GM12891 (cell line): ENCODE measurements around the gene TIAM2.

Experiments used
- POLR2A ChIP-seq: IDR thresholded peaks from 2 replicates; pipeline ENCODE4 v1.6.1; 2011; ENCODE audit warnings: low read depth, low read length, control low read depth
- POLR2AphosphoS5 ChIP-seq: IDR thresholded peaks from 2 replicates; pipeline ENCODE4 v1.6.1; 2011; ENCODE audit warnings: low read depth, low read length, control low read depth
- POU2F2 ChIP-seq: IDR thresholded peaks from 2 replicates; pipeline ENCODE4 v1.6.1; 2011; ENCODE audit warnings: low read depth, mild to moderate bottlenecking, control low read depth, low read length, moderate library complexity
- SPI1 ChIP-seq: IDR thresholded peaks from 2 replicates; pipeline ENCODE4 v1.6.1; 2011; ENCODE audit warnings: low read depth, low read length, control low read depth
- TAF1 ChIP-seq: IDR thresholded peaks from 2 replicates; pipeline ENCODE4 v1.6.1; 2011; ENCODE audit warnings: low read depth, low read length, control low read depth

DNA sequence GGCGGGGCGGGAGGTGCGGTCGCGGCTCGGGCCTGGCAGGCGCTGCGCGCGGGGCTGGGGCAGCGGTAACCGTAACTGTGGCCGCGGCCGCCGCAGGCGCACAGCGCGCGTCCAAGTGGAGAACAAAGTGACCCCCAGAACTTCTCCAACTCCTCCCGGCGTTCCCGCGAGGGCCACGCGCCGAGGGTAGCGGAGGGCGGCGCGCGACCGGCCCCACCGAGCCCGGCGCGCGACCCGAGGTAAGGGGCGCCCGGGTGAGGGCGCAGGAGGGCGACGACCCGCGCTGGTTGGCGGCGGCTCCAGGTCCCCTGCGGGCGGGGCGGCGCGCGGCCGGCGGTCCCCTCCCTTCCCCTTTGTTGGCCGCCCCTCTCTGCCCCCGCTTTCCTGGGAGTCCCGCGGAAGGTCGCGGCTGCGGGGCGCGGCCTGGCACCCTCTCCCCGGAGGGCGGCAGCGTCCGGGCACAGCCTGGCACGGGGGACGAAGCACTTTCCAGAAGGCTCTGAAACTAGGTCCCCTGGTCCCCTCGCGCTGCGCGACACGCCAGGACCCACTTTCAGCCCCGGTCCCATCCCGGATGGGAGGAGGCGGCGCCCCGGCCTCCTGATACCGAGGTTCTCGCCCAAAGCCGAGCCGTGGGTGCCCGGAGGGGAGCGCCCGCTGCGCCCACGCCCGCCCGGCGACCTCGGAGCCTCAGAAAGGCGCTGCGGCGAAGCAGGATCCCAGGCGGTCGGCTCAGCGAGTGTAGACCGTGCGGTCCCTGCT, at the start of gene TIAM2:
- TF ChIP-seq POLR2A (no peak), POLR2AphosphoS5 (no peak), TAF1 (no peak), SPI1 (no peak), POU2F2 (no peak)
